ENCODE results near the gene SNRNP27. TPM values are rescaled to one million over a fixed set of nuclear protein-coding genes. Genes with fewer than 3 reads are reported as not detected.

SNRNP27 gene, protein sequence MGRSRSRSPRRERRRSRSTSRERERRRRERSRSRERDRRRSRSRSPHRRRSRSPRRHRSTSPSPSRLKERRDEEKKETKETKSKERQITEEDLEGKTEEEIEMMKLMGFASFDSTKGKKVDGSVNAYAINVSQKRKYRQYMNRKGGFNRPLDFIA
- total RNA-seq, result 10 to 100 TPM; 58.1 to 62.8 TPM

DNA sequence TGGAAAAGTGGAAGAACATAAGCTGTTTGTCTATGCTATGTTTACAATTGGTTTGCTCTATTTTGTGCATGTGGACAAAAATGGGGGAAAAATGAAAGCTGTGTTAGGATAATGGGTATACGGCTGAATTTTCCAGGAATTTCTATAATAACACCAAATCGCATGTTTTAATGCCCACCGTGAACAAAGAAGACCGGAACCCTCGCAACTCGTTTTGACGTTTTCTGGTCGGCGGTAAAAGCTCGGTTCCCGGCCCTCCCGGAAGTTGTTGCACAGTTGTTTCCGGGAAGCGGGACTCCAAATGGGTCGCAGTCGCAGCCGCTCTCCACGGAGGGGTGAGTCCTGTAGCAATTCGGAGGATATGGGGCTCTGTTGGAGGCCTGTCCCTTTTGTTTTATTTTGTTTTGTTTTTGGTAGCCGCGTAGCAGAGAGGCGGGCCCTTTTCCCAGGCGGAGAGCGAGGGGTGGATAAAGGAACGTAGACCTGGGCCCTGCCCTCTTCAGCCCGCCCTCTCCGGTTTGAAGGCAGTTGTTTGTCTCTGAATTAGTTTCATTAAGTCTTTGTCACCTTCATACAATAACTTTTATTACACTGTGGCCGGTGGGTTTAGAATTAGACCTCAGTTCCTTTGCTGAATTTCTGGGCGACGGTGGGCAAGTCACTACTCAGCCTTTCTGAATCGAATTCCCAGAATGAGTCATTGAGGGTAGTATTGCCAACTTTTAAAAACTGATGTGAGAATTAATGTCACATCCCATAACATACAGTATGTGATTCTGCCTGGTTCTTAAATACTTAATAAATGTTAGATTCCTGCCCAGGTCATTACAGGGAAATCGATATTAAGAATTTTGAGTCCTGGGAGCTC lies at the start of gene SNRNP27:
Gene SNRNP27 (plus strand): TSS at position 273 of the 868 bp plus-strand sequence. CDS start 29 bp downstream, at position 302.
- Mint-ChIP-seq H3K9me3 (peaks cover 5% of the 10 kb centered on the region), H3K4me3 (peak within 1 kb of the TSS; percentile 100), H3K36me3 (ENCODE audit: low read depth) (peaks cover 33% of the 10 kb centered on the region), H3K27me3 (peaks cover 1% of the 10 kb centered on the region), H3K4me1 (peaks cover 47% of the 10 kb centered on the region), H3K27ac (peak within 1 kb of the TSS; percentile 99)
- ChIA-PET POLR2A (interaction anchor here (0.6 kb wide), 1 partner anchor 93 kb away, joined by 15 read pairs; no protein-coding TSS in a partner anchor), CTCF (interaction anchor here (0.6 to 1.8 kb wide), 9 partner anchors 17 to 879 kb away, joined by 3 to 6 read pairs (median 3); partner anchors contain the start of genes MXD1 and SNRPG)
- DNase-seq, result peak; percentile 85

GRCh38 chr2:69843993-69844392 lies 49.8 kb upstream of the SNRNP27 start:
- Mint-ChIP-seq H3K4me3 (no peak overlapping the region), H3K27me3 (no peaks in the 10 kb centered on the region), H3K36me3 (ENCODE audit: low read depth) (peaks cover 44% of the 10 kb centered on the region), H3K4me1 (no peaks in the 10 kb centered on the region), H3K9me3 (no peaks in the 10 kb centered on the region), H3K27ac (no peak overlapping the region)
- CTCF ChIA-PET, result no interaction called here
- POLR2A ChIA-PET, result no interaction called here
- DNase-seq, result no peak

- Mint-ChIP-seq H3K9me3 (no peaks in the 10 kb centered on the region), H3K4me3 (no peak overlapping the region), H3K36me3 (ENCODE audit: low read depth) (peaks cover 39% of the 10 kb centered on the region), H3K27me3 (no peaks in the 10 kb centered on the region), H3K4me1 (no peaks in the 10 kb centered on the region), H3K27ac (no peak overlapping the region)
- ChIA-PET POLR2A (no interaction called here), CTCF (no interaction called here)
- no peak for DNase-seq
Observed at GRCh38 chr2:69844560-69844959, 49.2 kb upstream of the SNRNP27 start.

DNA sequence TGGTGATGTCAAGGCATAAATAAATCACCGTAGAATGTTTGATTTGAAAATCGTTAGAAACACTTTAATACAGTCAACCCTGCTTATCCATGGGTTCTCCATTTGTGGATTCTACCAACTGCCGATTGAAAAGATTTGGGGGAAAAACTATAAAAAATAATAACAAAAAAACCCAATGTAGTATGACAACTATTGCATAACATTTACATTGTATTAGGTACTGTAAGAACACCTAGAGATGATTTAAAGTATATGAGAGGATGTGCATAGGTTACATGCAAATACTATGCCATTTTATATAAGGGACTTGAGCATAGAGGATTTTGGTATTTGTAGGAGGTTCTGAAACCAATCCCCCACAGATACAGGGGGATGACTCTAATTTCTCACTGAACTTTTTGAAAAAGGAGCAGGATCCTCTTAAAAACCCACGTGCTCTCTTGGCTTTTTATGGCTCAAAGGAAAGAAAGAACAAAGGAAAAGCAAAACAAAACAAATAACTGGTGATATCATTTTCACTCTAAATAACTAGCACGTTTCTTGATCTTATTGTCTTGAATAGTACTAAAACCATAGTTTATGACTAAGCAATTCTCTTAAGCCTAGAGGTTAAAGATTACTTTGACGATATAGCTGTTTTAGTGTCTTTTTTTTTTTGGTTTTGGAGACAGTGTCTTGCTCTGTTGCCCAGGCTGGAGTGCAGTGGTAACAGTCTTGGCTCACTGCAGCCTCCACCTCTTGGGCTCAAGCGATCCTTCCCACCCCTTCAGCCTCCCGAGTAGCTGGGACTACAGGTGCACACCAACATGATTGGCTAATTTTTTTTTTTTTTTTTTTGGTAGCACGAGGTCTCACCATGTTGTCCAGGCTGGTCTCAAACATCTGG lies 47.3 kb upstream of the SNRNP27 start:
- H3K4me1 Mint-ChIP-seq, result no peaks in the 10 kb centered on the region
- no peak overlapping the region for H3K27ac Mint-ChIP-seq
- no peak overlapping the region for H3K4me3 Mint-ChIP-seq

DNA sequence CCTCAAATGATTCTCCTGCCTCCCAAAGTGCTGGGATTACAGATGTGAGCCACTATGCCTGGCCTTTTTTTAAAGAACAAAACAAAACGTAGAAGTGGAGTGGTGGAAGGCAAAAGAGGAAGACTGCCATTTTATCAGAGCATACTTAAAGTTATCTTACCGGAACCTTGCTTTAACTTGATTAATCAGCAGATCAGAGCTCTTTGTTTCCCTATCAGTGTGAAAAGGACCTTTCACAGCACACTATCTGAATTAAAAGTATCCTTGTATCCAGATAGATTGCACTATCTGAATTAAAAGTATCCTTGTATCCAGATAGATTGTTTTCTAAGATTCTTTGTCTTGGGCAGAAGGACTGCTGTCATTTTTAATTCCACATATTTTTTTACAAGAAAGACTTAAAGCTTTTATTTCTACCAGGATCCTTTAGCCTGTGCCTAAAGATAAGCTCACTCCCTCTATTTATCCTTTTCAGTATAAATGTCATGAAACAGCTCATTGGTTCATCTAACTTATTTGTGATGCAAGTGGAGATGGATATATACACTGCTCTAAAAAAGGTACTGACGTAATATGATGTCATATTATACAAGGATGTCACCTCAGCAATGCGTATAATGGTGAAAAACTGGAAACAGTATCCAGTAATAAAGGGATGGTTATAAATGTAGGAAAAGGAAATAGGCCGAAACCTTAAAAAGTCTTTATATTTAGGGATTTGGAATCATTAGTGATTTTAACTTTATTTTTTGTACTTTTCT lies 46.5 kb upstream of the SNRNP27 start:
- Mint-ChIP-seq H3K36me3 (ENCODE audit: low read depth) (peaks cover 36% of the 10 kb centered on the region), H3K4me1 (no peaks in the 10 kb centered on the region), H3K4me3 (no peak overlapping the region), H3K9me3 (no peaks in the 10 kb centered on the region), H3K27me3 (no peaks in the 10 kb centered on the region), H3K27ac (no peak overlapping the region)
- POLR2A ChIA-PET, result no interaction called here
- CTCF ChIA-PET, result interaction anchor here (0.6 kb wide), 1 partner anchor 12 kb away, joined by 3 read pairs; no protein-coding TSS in a partner anchor
- DNase-seq, result no peak

More for the DNA sequence above, 47.3 kb upstream of the SNRNP27 start:
- H3K9me3 Mint-ChIP-seq, result no peaks in the 10 kb centered on the region
- no peaks in the 10 kb centered on the region for H3K27me3 Mint-ChIP-seq
- POLR2A ChIA-PET, result no interaction called here
- DNase-seq, result no peak
- CTCF ChIA-PET, result interaction anchor here (0.6 kb wide), 1 partner anchor 12 kb away, joined by 3 read pairs; no protein-coding TSS in a partner anchor
- peaks cover 39% of the 10 kb centered on the region for H3K36me3 Mint-ChIP-seq (ENCODE audit: low read depth)

DNA sequence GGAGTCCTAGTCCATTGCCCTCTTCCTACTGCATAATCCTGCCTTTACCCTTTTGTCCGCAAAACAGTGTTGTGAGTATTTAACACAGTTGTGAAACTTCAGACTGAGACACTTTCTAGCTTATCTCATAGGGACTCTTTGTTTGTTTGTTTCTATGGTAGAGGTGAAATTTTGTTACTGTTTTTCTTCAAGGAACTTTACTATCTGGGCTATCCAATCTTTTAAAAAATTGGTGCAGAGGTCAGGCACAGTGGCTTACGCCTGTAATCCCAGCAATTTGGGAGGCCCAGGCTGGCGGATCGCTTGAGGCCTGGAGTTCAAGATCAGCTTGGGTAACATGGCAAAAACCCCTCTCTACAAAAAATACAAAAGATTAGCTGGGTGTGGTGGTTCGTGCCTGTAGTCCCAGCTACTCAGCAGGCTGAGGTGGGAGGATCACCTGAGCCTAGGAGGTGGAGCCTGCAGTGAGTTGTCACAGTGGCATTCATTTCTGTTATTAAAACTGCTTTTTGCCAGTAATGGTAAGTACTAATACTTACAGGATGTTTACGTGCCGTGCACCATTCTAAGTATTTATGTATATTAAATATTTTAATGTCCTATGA lies 45.5 kb upstream of the SNRNP27 start:
- peaks cover 36% of the 10 kb centered on the region for H3K36me3 Mint-ChIP-seq (ENCODE audit: low read depth)
- POLR2A ChIA-PET, result no interaction called here
- H3K4me1 Mint-ChIP-seq, result no peaks in the 10 kb centered on the region
- no peak overlapping the region for H3K4me3 Mint-ChIP-seq
- no peaks in the 10 kb centered on the region for H3K9me3 Mint-ChIP-seq
- no peak for DNase-seq
- H3K27ac Mint-ChIP-seq, result no peak overlapping the region
- CTCF ChIA-PET, result no interaction called here
- no peaks in the 10 kb centered on the region for H3K27me3 Mint-ChIP-seq

GRCh38 chr2:69858261-69858660 lies 35.5 kb upstream of the SNRNP27 start:
- CTCF ChIA-PET, result interaction anchor here (0.5 kb wide), 1 partner anchor 181 kb away, joined by 3 read pairs; no protein-coding TSS in a partner anchor
- H3K9me3 Mint-ChIP-seq, result no peaks in the 10 kb centered on the region
- peaks cover 19% of the 10 kb centered on the region for H3K36me3 Mint-ChIP-seq (ENCODE audit: low read depth)
- no peak overlapping the region for H3K4me3 Mint-ChIP-seq
- H3K4me1 Mint-ChIP-seq, result no peaks in the 10 kb centered on the region
- H3K27ac Mint-ChIP-seq, result no peak overlapping the region
- no peak for DNase-seq
- H3K27me3 Mint-ChIP-seq, result no peaks in the 10 kb centered on the region
- POLR2A ChIA-PET, result no interaction called here

DNA sequence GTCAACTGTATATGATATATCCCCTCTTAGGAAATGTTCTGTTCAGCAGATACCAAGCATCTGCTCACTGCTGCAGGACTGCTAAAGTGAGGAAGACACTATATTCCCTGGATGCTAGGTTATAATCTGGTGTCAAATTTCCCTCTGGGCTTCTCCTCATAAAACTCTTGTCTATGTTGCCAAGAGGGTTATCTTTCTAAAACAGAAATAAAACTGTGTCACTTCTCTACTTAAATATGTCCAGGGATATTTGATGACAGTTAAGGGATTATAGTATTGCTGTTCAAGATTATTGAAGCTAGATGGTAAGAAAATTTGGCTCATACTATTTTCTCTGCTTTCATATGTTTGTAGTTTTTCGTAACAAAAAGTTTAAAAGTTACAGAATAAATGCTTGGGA lies 30.5 kb upstream of the SNRNP27 start:
- Mint-ChIP-seq H3K27ac (no peak overlapping the region), H3K9me3 (no peaks in the 10 kb centered on the region), H3K27me3 (no peaks in the 10 kb centered on the region), H3K4me1 (no peaks in the 10 kb centered on the region), H3K4me3 (no peak overlapping the region), H3K36me3 (ENCODE audit: low read depth) (peaks cover 27% of the 10 kb centered on the region)
- no peak for DNase-seq
- POLR2A ChIA-PET, result no interaction called here
- CTCF ChIA-PET, result interaction anchor here (0.6 to 1.2 kb wide), 3 partner anchors 36 to 545 kb away, joined by 3 to 6 read pairs (median 4); no protein-coding TSS in a partner anchor

DNA sequence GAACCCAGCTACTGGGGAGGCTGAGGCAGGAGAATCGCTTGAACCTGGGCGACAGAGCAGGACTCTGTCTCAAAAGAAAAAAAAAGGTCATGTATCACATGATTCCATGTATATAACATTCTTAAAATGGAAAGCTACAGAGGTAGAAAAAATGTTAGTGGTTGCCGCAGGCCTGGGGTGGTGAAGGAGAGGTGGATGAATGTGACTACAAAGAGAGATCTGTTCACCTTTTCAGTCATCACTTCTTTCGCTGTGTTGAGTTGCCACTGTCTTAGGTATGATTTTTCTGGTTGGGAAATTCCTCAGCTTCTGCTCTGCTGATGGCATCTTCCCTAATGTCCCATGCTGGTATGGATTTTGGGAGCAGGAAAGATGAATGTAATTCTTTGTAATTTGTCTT lies 5.3 kb upstream of the SNRNP27 start:
- Mint-ChIP-seq H3K9me3 (peaks cover 5% of the 10 kb centered on the region), H3K4me1 (peaks cover 7% of the 10 kb centered on the region), H3K36me3 (ENCODE audit: low read depth) (no peaks in the 10 kb centered on the region), H3K4me3 (no peak overlapping the region), H3K27ac (no peak overlapping the region), H3K27me3 (peaks cover 1% of the 10 kb centered on the region)
- no peak for DNase-seq
- ChIA-PET POLR2A (no interaction called here), CTCF (interaction anchor here (0.7 to 1.8 kb wide), 3 partner anchors 9 to 181 kb away, joined by 3 to 6 read pairs (median 3); no protein-coding TSS in a partner anchor)

DNA sequence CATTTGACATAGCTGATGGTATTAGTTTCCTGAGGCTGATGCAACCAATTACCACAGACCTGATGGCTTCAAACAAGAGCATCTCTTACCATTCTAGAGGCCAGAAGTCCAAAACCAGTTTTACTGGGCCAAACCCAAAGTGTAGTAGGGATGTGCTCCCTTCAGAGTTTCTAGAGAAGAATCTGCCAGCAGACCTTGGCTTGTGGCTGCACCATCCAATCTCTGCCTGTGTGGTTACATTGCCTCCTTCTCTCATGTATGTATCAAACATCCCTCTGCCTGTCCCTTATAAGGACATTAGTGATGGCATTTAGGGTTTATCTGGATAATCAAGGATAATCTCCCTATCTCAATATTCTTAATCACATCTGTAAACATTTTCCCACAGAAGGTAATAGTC lies 4.5 kb upstream of the SNRNP27 start:
- DNase-seq, result no peak
- Mint-ChIP-seq H3K27me3 (peaks cover 1% of the 10 kb centered on the region), H3K27ac (no peak overlapping the region), H3K4me3 (no peak overlapping the region), H3K9me3 (peaks cover 5% of the 10 kb centered on the region), H3K4me1 (peaks cover 15% of the 10 kb centered on the region), H3K36me3 (ENCODE audit: low read depth) (peaks cover 5% of the 10 kb centered on the region)
- CTCF ChIA-PET, result interaction anchor here (0.8 to 1.8 kb wide), 3 partner anchors 10 to 293 kb away, joined by 3 to 6 read pairs (median 3); no protein-coding TSS in a partner anchor
- POLR2A ChIA-PET, result no interaction called here

DNA sequence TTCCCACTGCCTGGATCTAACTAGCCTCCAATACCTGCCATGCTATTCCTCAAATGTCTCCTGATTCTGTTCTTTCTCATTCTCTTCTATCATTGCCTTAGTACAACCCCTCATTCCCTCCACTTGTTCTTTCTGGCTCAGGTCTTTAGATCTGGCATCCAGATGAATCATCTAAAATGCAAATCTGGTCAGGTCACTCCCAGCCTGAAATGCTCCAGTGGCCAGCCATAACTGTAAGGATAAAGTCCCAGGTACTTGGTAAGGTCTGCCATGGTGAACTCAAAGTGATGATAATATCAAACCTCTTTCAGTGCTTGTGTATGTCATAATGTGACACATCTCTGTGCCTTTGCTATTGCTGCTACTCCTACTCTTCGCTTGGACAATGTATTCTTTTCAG lies 2.9 kb upstream of the SNRNP27 start:
- ChIA-PET CTCF (interaction anchor here (0.6 to 1.6 kb wide), 4 partner anchors 167 to 602 kb away, joined by 3 to 5 read pairs (median 4); no protein-coding TSS in a partner anchor), POLR2A (no interaction called here)
- peaks cover 30% of the 10 kb centered on the region for H3K4me1 Mint-ChIP-seq
- H3K9me3 Mint-ChIP-seq, result peaks cover 5% of the 10 kb centered on the region
- no peak for DNase-seq
- H3K4me3 Mint-ChIP-seq, result no peak overlapping the region
- peaks cover 1% of the 10 kb centered on the region for H3K27me3 Mint-ChIP-seq
- peaks cover 12% of the 10 kb centered on the region for H3K36me3 Mint-ChIP-seq (ENCODE audit: low read depth)
- H3K27ac Mint-ChIP-seq, result no peak overlapping the region
